Adipocyte (in vitro differentiated cells): ENCODE measurements around the gene BCAS3.

Source experiments
- DNase-seq: peaks from one replicate; pipeline ENCODE4 v3.0.0-alpha.2; 2015; ENCODE audit warnings: low read depth
- H3K27me3 ChIP-seq: replicated peaks from 2 replicates; pipeline ENCODE4 v1.7.0; 2013; ENCODE audit warnings: mild to moderate bottlenecking, low read length, moderate library complexity; ENCODE audit not compliant: control insufficient read depth, insufficient read depth
- H3K36me3 ChIP-seq: 2 replicates; pipeline ENCODE4 v1.7.0; 2013; ENCODE audit warnings: low read length, mild to moderate bottlenecking, moderate library complexity; ENCODE audit not compliant: control insufficient read depth, insufficient read depth, severe bottlenecking
- H3K4me1 ChIP-seq: 2 replicates; pipeline ENCODE4 v1.7.0; 2013; ENCODE audit warnings: mild to moderate bottlenecking, low read length, moderate library complexity; ENCODE audit not compliant: control insufficient read depth, insufficient read depth
- H3K4me3 ChIP-seq: 2 replicates; pipeline ENCODE4 v1.7.0; 2013; ENCODE audit warnings: mild to moderate bottlenecking, low read length, moderate library complexity
- H3K9ac ChIP-seq: 2 replicates; pipeline ENCODE4 v1.7.0; 2013; ENCODE audit warnings: mild to moderate bottlenecking, low read length, moderate library complexity
- H3K9me3 ChIP-seq: 2 replicates; pipeline ENCODE4 v1.7.0; 2013; ENCODE audit warnings: mild to moderate bottlenecking, low read length, moderate library complexity; ENCODE audit not compliant: control insufficient read depth

Gene BCAS3

DNA sequence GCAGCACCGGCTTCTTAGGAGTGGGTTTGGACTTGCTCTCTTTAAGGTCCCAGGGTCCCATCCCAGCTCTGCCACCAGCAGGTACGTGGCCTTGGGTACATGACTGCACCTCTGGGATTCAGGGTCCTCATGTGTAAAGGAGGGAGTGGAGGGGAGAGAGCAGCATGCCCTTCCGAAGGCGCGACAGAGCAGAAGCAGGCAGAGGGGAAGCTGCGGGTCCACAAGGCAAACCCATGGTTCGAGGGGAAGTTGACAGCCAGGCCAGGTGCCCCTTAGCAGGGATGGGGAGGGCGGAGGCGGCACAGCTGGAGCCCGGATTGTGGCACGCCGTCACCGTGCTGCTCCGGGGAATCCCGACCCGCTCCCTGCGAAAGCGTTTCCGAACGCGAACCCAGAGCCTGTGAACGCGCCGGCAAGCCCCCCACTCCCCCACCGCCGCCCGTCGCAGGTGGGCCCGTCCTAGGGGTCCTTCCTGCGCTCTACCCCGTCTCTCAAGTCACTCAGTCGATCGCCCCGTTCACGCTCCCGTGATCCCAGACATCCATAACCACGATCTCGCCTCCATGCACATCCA lies 717.8 kb downstream of the BCAS3 start:
- H3K4me1 ChIP-seq, result peaks cover 18% of the 10 kb centered on the region
- no peaks in the 10 kb centered on the region for H3K27me3 ChIP-seq
- no peak for DNase-seq
- no peak overlapping the region for H3K9ac ChIP-seq
- no peak overlapping the region for H3K4me3 ChIP-seq
- H3K9me3 ChIP-seq, result no peaks in the 10 kb centered on the region
- H3K36me3 ChIP-seq, result no peaks in the 10 kb centered on the region

DNA sequence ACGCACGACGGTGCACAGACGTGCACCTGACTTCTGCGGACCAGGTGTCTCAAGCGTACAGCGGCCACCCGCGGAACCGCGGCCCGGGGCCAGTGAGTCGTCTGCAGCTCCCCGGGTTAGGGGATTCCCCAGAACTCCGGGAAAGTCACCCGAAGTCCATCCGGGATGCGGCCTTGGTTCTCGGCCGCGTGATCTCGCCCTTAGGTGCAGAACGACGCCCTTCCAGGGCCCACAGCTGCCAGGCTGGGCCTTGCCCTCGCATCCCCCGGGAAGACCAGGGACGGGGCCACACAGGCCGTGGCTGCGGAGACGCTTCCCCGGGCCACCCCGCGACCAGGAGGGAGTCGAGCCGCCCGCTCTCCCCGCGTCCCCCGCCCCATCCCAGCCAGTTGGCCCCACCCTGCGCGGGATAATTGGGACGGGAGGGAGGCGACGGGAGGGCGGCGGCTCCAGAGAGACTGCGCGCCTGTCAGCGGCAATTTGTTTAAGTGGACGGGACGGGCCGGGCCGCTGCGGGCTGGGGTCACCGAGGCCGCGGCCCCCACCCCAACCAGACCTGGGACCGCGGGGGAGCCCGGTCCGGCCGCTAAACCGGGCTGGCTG lies 718.4 kb downstream of the BCAS3 start:
- Histone ChIP-seq H3K4me3 (peak overlapping the region; percentile 67), H3K9me3 (no peaks in the 10 kb centered on the region), H3K36me3 (no peaks in the 10 kb centered on the region), H3K4me1 (peaks cover 18% of the 10 kb centered on the region), H3K9ac (no peak overlapping the region), H3K27me3 (no peaks in the 10 kb centered on the region)
- no peak for DNase-seq

DNA sequence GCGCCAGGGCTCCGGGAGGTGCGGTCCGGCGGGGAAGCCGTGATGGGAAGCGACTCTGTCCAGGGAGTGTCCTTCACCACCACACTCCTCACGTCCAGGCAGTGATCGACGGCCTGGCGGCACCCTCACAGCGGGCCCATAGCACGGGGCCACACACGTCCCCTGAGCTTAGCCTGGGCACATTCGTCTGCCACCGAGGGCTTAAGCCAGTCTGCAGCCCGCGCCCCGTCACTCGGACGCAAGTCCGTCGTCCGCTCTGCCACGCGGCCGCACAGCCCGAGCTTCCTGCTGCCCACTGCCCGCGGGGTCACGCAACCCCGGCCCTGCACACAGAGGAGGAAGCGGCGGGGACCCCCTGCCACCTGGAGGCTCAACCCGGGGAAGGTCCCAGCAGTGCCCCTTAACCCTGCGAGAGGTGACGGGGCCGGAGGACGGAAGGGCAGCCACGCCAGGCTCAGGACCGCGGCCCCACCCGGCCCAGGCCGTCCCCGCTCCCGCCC lies 719.0 kb downstream of the BCAS3 start:
- Histone ChIP-seq H3K9me3 (no peaks in the 10 kb centered on the region), H3K4me3 (peak overlapping the region; percentile 67), H3K27me3 (no peaks in the 10 kb centered on the region), H3K36me3 (no peaks in the 10 kb centered on the region), H3K4me1 (peaks cover 24% of the 10 kb centered on the region), H3K9ac (peak overlapping the region; percentile 77)
- DNase-seq, result peak; percentile 45

GRCh38 chr17:61397086-61397842 lies 719.6 kb downstream of the BCAS3 start:
- Histone ChIP-seq H3K36me3 (no peaks in the 10 kb centered on the region), H3K9me3 (no peaks in the 10 kb centered on the region), H3K4me3 (peak overlapping the region; percentile 93), H3K4me1 (peaks cover 28% of the 10 kb centered on the region), H3K27me3 (no peaks in the 10 kb centered on the region), H3K9ac (peak overlapping the region; percentile 93)
- DNase-seq, result peak; percentile 76

- Histone ChIP-seq H3K9ac (peak overlapping the region; percentile 93), H3K4me3 (peak overlapping the region; percentile 93), H3K4me1 (peaks cover 35% of the 10 kb centered on the region), H3K27me3 (no peaks in the 10 kb centered on the region), H3K9me3 (no peaks in the 10 kb centered on the region), H3K36me3 (peaks cover 9% of the 10 kb centered on the region)
- DNase-seq, result no peak
These were observed 721.1 kb downstream of the BCAS3 start for GRCh38 chr17:61398721-61399130.

GRCh38 chr17:61399131-61400065 lies 721.7 kb downstream of the BCAS3 start, which contains the start of gene TBX2:
Gene TBX2, plus strand, starts transcription at chr17:61399843. Its CDS starts 334 bp downstream, at chr17:61400177.
- Histone ChIP-seq H3K27me3 (no peaks in the 10 kb centered on the region), H3K4me3 (peak within 1 kb of the TSS; percentile 93), H3K4me1 (peaks cover 32% of the 10 kb centered on the region), H3K36me3 (peaks cover 15% of the 10 kb centered on the region), H3K9me3 (no peaks in the 10 kb centered on the region), H3K9ac (peak within 1 kb of the TSS; percentile 96)
- peak; percentile 96 for DNase-seq

- H3K27me3 ChIP-seq, result no peaks in the 10 kb centered on the region
- H3K9ac ChIP-seq, result peak overlapping the region; percentile 96
- DNase-seq, result peak; percentile 65
- H3K4me3 ChIP-seq, result peak overlapping the region; percentile 90
- peaks cover 31% of the 10 kb centered on the region for H3K4me1 ChIP-seq
- peaks cover 23% of the 10 kb centered on the region for H3K36me3 ChIP-seq
- H3K9me3 ChIP-seq, result no peaks in the 10 kb centered on the region
These were observed 722.5 kb downstream of the BCAS3 start for GRCh38 chr17:61400066-61400716.

DNA sequence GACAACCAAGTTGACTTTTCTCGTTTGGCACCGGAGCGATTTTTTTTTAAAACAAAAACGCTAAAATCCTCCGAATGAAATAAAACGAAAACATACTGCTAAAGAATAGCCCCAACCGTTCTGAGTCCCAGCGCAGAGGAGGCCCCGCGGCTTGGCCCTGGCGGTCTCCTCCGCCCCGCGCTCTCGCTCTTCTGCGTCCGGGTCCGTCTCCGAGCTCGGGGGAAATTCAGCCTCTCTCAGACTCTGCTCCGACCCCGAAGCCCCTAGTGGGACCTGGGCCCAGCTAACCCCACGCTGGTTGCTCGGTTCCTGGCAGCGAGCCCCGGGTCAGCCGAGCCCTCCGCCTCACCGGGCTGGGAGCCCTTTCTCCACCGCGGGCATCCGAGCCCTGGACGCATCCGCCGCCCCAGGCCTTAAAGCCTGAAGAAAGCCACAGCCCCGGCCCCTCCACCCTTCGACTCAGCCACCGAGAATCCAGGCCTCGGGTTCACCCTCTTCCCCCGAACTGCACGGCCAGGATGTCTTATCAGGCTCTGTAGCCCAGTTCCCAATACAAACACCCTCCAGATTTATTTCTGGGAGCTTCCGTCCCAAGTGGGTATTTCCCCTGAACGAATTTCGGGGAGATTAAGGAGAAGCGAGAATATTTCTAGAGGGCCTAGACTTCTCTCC lies 723.2 kb downstream of the BCAS3 start:
- Histone ChIP-seq H3K36me3 (peaks cover 29% of the 10 kb centered on the region), H3K9me3 (no peaks in the 10 kb centered on the region), H3K4me1 (peaks cover 31% of the 10 kb centered on the region), H3K9ac (peak overlapping the region; percentile 96), H3K4me3 (peak overlapping the region; percentile 90), H3K27me3 (no peaks in the 10 kb centered on the region)
- peak; percentile 45 for DNase-seq

- peaks cover 35% of the 10 kb centered on the region for H3K36me3 ChIP-seq
- DNase-seq, result peak; percentile 42
- H3K4me3 ChIP-seq, result peak overlapping the region; percentile 90
- no peaks in the 10 kb centered on the region for H3K27me3 ChIP-seq
- peaks cover 35% of the 10 kb centered on the region for H3K4me1 ChIP-seq
- peak overlapping the region; percentile 96 for H3K9ac ChIP-seq
- H3K9me3 ChIP-seq, result no peaks in the 10 kb centered on the region
These were observed 723.9 kb downstream of the BCAS3 start for GRCh38 chr17:61401389-61402072.
